ENCODE results near the gene CD27. TPM values are rescaled to one million over a fixed set of nuclear protein-coding genes. Genes with fewer than 3 reads are reported as not detected.

The CD27 gene
- total and polyA plus RNA-seq, 2 of the 8 experiments (the other 6 are each of a cell fraction or from before 2014, with no cell fraction given): 0.28 to 0.39 TPM

- no peak overlapping the region for H3K14ac ChIP-seq (ENCODE audit: insufficient read length)
- WGBS, 2 experiments (ENCODE audit: extremely low coverage in 1 of 2, insufficient coverage in 1 of 2, insufficient read length in 1 of 2, insufficient replicate concordance in 2 of 2, low coverage in 1 of 2, low lambda C conversion rate in 2 of 2, missing lambda C conversion rate in 1 of 2): 88% methylated on average over 6 of the region's 6 CpGs; no CpG with 5 or more reads in 1 of the 2 experiments
- H2BK15ac ChIP-seq (ENCODE audit: low read length): no peak overlapping the region
- no peaks in the 10 kb centered on the region for H3K79me1 ChIP-seq (ENCODE audit: low read depth, low read length)
- ChIA-PET CTCF (ENCODE audit: partially characterized antibody) (interaction anchor here (0.6 to 7.4 kb wide), 31 partner anchors 10 to 220 kb away, joined by 3 to 202 read pairs (median 5); partner anchors contain the start of genes CD27, MRPL51, TAPBPL and VAMP1), POLR2A (ENCODE audit: partially characterized antibody) (interaction anchor here (0.6 to 4.9 kb wide), 10 partner anchors 23 to 113 kb away, joined by 3 to 38 read pairs (median 5); partner anchors contain the start of genes GAPDH and VAMP1)
- no peak for FAIRE-seq
- no peaks in the 10 kb centered on the region for H3K9me3 ChIP-seq (ENCODE audit: insufficient read depth in 2 of 2, low read depth in 1 of 2, low read length in 1 of 2)
- H2BK120ac ChIP-seq (replicated peaks; ENCODE audit: low read depth, low read length): no peak overlapping the region
- H3K4me2 ChIP-seq (ENCODE audit: insufficient read depth in 1 of 2, low read depth in 2 of 2, low read length in 2 of 2): no peak overlapping the region
- no peak overlapping the region for H2BK20ac ChIP-seq (ENCODE audit: low read length)
- H3K18ac ChIP-seq (ENCODE audit: extremely low read depth, low read length): no peak overlapping the region
- H3K56ac ChIP-seq (replicated peaks; ENCODE audit: insufficient read length, low read depth, low read length): no peak overlapping the region
- no peak overlapping the region for H4K8ac ChIP-seq (ENCODE audit: extremely low read depth, insufficient read depth, low read length)
- TF ChIP-seq BCL11A (IDR thresholded peaks at IDR 0.05; ENCODE audit: low read depth in 2 of 2, low read length in 2 of 2) (no peak), TAF1 (IDR thresholded peaks at IDR 0.05; ENCODE audit: low read depth, low read length) (no peak), NRF1 (IDR thresholded peaks at IDR 0.05; ENCODE audit: low read depth, low read length) (no peak), KDM4A (IDR thresholded peaks at IDR 0.05; ENCODE audit: low read depth, low read length, severe bottlenecking) (no peak), TCF12 (IDR thresholded peaks at IDR 0.05; ENCODE audit: low read depth, low read length) (no peak), TAF7 (optimal IDR thresholded peaks at IDR 0.05; ENCODE audit: borderline replicate concordance, low read depth, low read length) (no peak), BACH1 (IDR thresholded peaks at IDR 0.05; ENCODE audit: low read length) (no peak), SIRT6 (IDR thresholded peaks at IDR 0.05; ENCODE audit: low read length) (no peak), CBX5 (IDR thresholded peaks at IDR 0.05; ENCODE audit: low read depth, low read length) (no peak), JUN (IDR thresholded peaks at IDR 0.05; ENCODE audit: low read depth, low read length) (no peak), KDM1A (IDR thresholded peaks at IDR 0.05; ENCODE audit: borderline replicate concordance, low read length) (no peak), RNF2 (IDR thresholded peaks at IDR 0.05; ENCODE audit: borderline replicate concordance, low read depth, low read length, missing control alignments, poor library complexity, severe bottlenecking) (no peak), RBBP5 (IDR thresholded peaks at IDR 0.05; ENCODE audit: borderline replicate concordance, low read depth, low read length) (no peak), SUZ12 (IDR thresholded peaks at IDR 0.05; ENCODE audit: low read length) (no peak)
- no peak overlapping the region for H4K5ac ChIP-seq (ENCODE audit: insufficient read length, low read depth, low read length)
- no peaks in the 10 kb centered on the region; a peak in 1 of 7 replicates for H3K27me3 ChIP-seq (replicated peaks in 1 of 4; ENCODE audit: control insufficient read depth in 3 of 4, extremely low read depth in 1 of 4, insufficient read depth in 3 of 4, low read length in 3 of 4)
- no peaks in the 10 kb centered on the region for H3K23me2 ChIP-seq (ENCODE audit: low read depth, low read length)
- H2AK5ac ChIP-seq (ENCODE audit: low read depth, low read length): no peak overlapping the region
- no peak overlapping the region for H3K9ac ChIP-seq (replicated peaks in 1 of 4; ENCODE audit: extremely low read depth in 1 of 4, low read depth in 3 of 4, low read length in 3 of 4)
- peak overlapping the region; percentile 8 for H4K91ac ChIP-seq (replicated peaks; ENCODE audit: insufficient read length, low read length)
- H2AFZ ChIP-seq (ENCODE audit: low read length): peak overlapping the region; percentile 77; the same call in 1 of the 2 replicates
- H3K36me3 ChIP-seq (ENCODE audit: control insufficient read depth in 2 of 4, insufficient read depth in 4 of 4, low read length in 3 of 4): no peaks in the 10 kb centered on the region
- peak overlapping the region; percentile 40 for H3K4ac ChIP-seq (replicated peaks; ENCODE audit: insufficient read length, low read depth, low read length)
- H3K27ac ChIP-seq (ENCODE audit: low read depth, low read length): no peak overlapping the region
- H3K79me2 ChIP-seq (ENCODE audit: control insufficient read depth in 1 of 2, insufficient read depth in 2 of 2, low read length in 2 of 2): no peaks in the 10 kb centered on the region
- no peaks in the 10 kb centered on the region for H4K20me1 ChIP-seq (replicated peaks in 1 of 2; ENCODE audit: control insufficient read depth in 1 of 2, insufficient read depth in 2 of 2, low read length in 2 of 2)
- no peak overlapping the region; the same call in 1 of the 2 replicates for H2BK12ac ChIP-seq (ENCODE audit: low read depth, low read length)
- H3K4me3 ChIP-seq (ENCODE audit: extremely low read depth in 1 of 4, insufficient read depth in 2 of 4, low read depth in 3 of 4, low read length in 4 of 4): no peak overlapping the region
- H3K23ac ChIP-seq (ENCODE audit: insufficient read length): no peak overlapping the region
- H3K4me1 ChIP-seq (replicated peaks in 1 of 4; ENCODE audit: control insufficient read depth in 3 of 4, insufficient read depth in 4 of 4, low read length in 3 of 4): peaks cover 0 to 4% (median under 1%) of the 10 kb centered on the region in 4 experiments; a peak in 2 of 7 replicates
- DNase-seq (ENCODE audit: low read depth in 1 of 2, low spot score in 2 of 2): no peak
- no peak overlapping the region for H2BK5ac ChIP-seq (ENCODE audit: low read depth, low read length)
Measured at GRCh38 chr12:6424008-6424347, 20.8 kb upstream of the CD27 start.
